ENCODE results near the gene PCDH10.

DNA sequence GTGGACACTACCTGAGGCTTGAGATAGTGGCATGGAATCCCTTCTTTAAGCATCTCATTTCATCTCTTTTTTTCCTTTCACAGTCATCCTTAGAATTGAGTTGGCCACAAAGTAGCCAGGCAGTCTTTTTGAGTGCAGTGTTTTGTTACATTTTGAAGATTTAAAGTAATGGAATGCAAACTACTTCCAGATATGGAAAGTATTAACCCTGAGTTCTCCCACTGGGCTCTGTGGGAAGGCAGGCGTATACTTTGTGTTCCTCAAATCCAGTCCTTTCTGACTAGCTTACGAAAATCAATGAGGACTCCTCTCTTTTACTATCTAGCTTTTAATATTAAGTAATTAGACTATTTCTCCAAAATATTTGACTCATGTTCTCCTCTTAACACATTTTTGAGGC, 29.9 kb downstream of the PCDH10 start:
- TF ChIP-seq POLR2A (IDR thresholded peaks at IDR 0.05) = no peak
- TF ChIP-seq, protein P1, sequence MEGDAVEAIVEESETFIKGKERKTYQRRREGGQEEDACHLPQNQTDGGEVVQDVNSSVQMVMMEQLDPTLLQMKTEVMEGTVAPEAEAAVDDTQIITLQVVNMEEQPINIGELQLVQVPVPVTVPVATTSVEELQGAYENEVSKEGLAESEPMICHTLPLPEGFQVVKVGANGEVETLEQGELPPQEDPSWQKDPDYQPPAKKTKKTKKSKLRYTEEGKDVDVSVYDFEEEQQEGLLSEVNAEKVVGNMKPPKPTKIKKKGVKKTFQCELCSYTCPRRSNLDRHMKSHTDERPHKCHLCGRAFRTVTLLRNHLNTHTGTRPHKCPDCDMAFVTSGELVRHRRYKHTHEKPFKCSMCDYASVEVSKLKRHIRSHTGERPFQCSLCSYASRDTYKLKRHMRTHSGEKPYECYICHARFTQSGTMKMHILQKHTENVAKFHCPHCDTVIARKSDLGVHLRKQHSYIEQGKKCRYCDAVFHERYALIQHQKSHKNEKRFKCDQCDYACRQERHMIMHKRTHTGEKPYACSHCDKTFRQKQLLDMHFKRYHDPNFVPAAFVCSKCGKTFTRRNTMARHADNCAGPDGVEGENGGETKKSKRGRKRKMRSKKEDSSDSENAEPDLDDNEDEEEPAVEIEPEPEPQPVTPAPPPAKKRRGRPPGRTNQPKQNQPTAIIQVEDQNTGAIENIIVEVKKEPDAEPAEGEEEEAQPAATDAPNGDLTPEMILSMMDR (IDR thresholded peaks at IDR 0.05) = no peak
